T-cell (primary cell): ENCODE data around the gene DMXL1. TPM values are rescaled to one million over a fixed set of nuclear protein-coding genes. Genes with fewer than 3 reads are reported as not detected.
"Not testable (repeated sequence)": the region's sequence is repeated elsewhere in the genome, so short reads cannot be mapped to it uniquely, and the experiment has no call there.

Experiments used
- ATAC-seq, 4 experiments: fragments of 200-7000 bp in 3 of 4; fragments of 150-1000 bp in 1 of 4; cut with Tn5 transposase; replicated peaks in 1 of 4; 1 replicate in 3 of 4; 2 replicates in 1 of 4; pipeline ENCODE4 v1.10.0; 2021; ENCODE audit warnings: moderate library complexity in 3 of 4, mild to moderate bottlenecking in 2 of 4, moderate number of reproducible peaks in 1 of 4
- CTCF ChIA-PET, 2 donors: fragments of 300-600 bp; sonication (Branson Sonifier 250); formaldehyde crosslinking; loops; one replicate each; lab custom pipeline; 2022; ENCODE audit warnings: antibody characterized with exemption in 2 of 2; lab: Charles Lee
- POLR2A ChIA-PET, 2 donors: fragments of 300-600 bp; sonication (Branson Sonifier 250); formaldehyde crosslinking; loops; one replicate each; lab custom pipeline; 2022; ENCODE audit warnings: antibody characterized with exemption in 2 of 2; lab: Charles Lee
- DNase-seq, 35 experiments: peaks; one replicate each; pipeline versions ENCODE4 v3.0.0 to v3.0.0-alpha.2; 2013 to 2023
- H3K27ac ChIP-seq: one replicate; pipeline ENCODE4 v1.5.1; 2013; ENCODE audit warnings: low read length
- H3K27me3 ChIP-seq, 2 experiments: replicated peaks in 1 of 2; 1 replicate in 1 of 2; 2 replicates in 1 of 2; pipeline versions ENCODE4 v1.6.1 to v1.7.0; 2013; ENCODE audit warnings: low read length in 1 of 2, mixed read lengths in 1 of 2; ENCODE audit not compliant: control insufficient read depth in 2 of 2, insufficient read depth in 2 of 2; ENCODE audit errors: extremely low read depth in 1 of 2
- H3K36me3 ChIP-seq, 2 donors: 1 replicate in 1 of 2; 2 replicates in 1 of 2; pipeline versions ENCODE4 v1.6.1 to v1.7.0; 2013; ENCODE audit warnings: low read length in 1 of 2; ENCODE audit not compliant: control insufficient read depth in 2 of 2, insufficient read depth in 1 of 2; ENCODE audit errors: extremely low read depth in 1 of 2
- H3K4me1 ChIP-seq, 2 experiments: 1 replicate in 1 of 2; 2 replicates in 1 of 2; pipeline versions ENCODE4 v1.6.1 to v1.7.0; 2013; ENCODE audit warnings: low read length in 2 of 2, mixed read lengths in 1 of 2; ENCODE audit not compliant: insufficient read depth in 2 of 2, control insufficient read depth in 1 of 2; ENCODE audit errors: extremely low read depth in 1 of 2
- H3K4me3 ChIP-seq, 2 donors: 1 replicate in 1 of 2; 2 replicates in 1 of 2; pipeline versions ENCODE4 v1.5.1 to v1.7.0; 2013; ENCODE audit warnings: mild to moderate bottlenecking in 2 of 2, low read length in 1 of 2, moderate library complexity in 1 of 2; ENCODE audit not compliant: control insufficient read depth in 1 of 2; ENCODE audit errors: extremely low read depth in 1 of 2
- H3K9me3 ChIP-seq: 2 replicates; pipeline ENCODE4 v1.7.0; 2013
- H3K27ac Mint-ChIP-seq, 2 donors: one replicate each; pipeline ENCODE4 v1.8.0; 2020 to 2021; ENCODE audit warnings: mild to moderate bottlenecking in 2 of 2, mixed read lengths in 2 of 2
- H3K27me3 Mint-ChIP-seq, 2 donors: one replicate each; pipeline ENCODE4 v1.8.0; 2021 to 2022; ENCODE audit warnings: mixed read lengths in 2 of 2
- H3K36me3 Mint-ChIP-seq: one replicate; pipeline ENCODE4 v1.8.0; 2021; ENCODE audit warnings: mixed read lengths
- H3K4me1 Mint-ChIP-seq, 3 donors: one replicate each; pipeline ENCODE4 v1.8.0; 2020 to 2022; ENCODE audit warnings: mixed read lengths in 3 of 3, mild to moderate bottlenecking in 1 of 3
- H3K4me3 Mint-ChIP-seq, 3 donors: one replicate each; pipeline ENCODE4 v1.8.0; 2020 to 2022; ENCODE audit warnings: mild to moderate bottlenecking in 3 of 3, mixed read lengths in 3 of 3, moderate library complexity in 3 of 3
- H3K9me3 Mint-ChIP-seq, 3 donors: one replicate each; pipeline ENCODE4 v1.8.0; 2020 to 2022; ENCODE audit warnings: mixed read lengths in 3 of 3
- WGBS: methylation state at CpG from one replicate; pipeline ENCODE4 v1.1.5; 2013; ENCODE audit warnings: missing lambda C conversion rate; ENCODE audit not compliant: insufficient coverage; 5-methylcytosine and 5-hydroxymethylcytosine counted together
- total RNA-seq, 35 experiments: library from RNA in 6 of 35; stranded (reverse) in 6 of 35; fragments of 120-200 nt in 1 of 35; gene quantifications; one replicate each; pipeline versions ENCODE4 v1.2.1 to v1.2.4 and lab custom pipeline; 2013 to 2026

The DMXL1 gene
- total RNA-seq, 5 donors from 2014 or later (not counting 1 experiment from before 2014, with no cell fraction given) = 25.8 to 37.2 (median 28.2) TPM

DNA sequence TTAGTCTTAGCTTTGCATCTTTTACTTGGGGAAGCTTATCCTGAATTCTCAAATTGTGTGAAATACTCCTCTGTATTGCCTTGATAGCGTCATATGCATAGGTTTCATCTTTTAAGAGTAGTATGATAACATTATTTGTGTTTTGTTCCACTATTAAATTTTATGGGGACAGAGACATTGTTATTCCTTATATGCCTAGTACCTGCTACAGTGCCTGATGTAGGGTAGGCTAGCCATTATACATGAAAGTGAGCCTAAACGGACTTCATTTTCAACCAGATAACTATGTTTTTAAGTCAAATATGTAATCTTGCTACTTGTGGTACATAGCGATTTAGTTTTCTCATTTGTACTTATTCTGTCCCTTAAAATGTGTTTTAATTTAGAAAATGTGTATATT is 105.9 kb downstream of the DMXL1 start:
- Histone ChIP-seq H3K36me3 (peaks cover 0 to 5% of the 10 kb centered on the region in 2 donors), H3K4me1 (no peaks in the 10 kb centered on the region), H3K27ac (no peak overlapping the region), H3K9me3 (no peaks in the 10 kb centered on the region), H3K4me3 (no peak overlapping the region), H3K27me3 (no peaks in the 10 kb centered on the region)
- DNase-seq (no peak), ATAC-seq (no peak)
- peaks cover 3 to 11% (median 6%) of the 10 kb centered on the region in 3 donors for H3K4me1 Mint-ChIP-seq
- no peak overlapping the region for H3K27ac Mint-ChIP-seq
- ChIA-PET POLR2A (interaction anchor here in 1 of 2 donors (0.6 kb wide), 1 partner anchor 115 kb away, joined by 3 read pairs; no protein-coding TSS in a partner anchor), CTCF (interaction anchor here in 1 of 2 donors (0.8 kb wide), 1 partner anchor 138 kb away, joined by 3 read pairs; no protein-coding TSS in a partner anchor)
- no peak overlapping the region for H3K4me3 Mint-ChIP-seq
- no peaks in the 10 kb centered on the region for H3K27me3 Mint-ChIP-seq
- no peaks in the 10 kb centered on the region for H3K9me3 Mint-ChIP-seq
- no CpG with 5 or more reads among the region's 3 CpGs for WGBS
- peaks cover 49% of the 10 kb centered on the region for H3K36me3 Mint-ChIP-seq

DNA sequence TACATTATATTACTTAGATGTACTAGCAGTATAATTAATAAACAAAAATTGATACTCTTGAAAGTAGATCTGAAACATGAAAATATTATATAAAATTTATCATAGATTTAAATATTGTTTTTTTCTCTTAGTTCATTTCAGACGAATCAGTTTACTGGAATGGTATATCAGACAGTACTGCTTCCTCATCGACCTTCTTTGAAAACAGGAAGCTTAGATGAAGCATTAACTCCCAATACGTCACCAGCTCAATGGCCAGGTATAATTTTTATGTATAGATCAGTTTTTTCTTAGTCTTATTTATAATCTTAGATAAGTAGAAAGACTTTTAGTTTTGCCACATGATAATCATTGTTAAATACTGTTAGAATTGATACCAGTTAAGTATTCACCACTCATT is 106.3 kb downstream of the DMXL1 start:
- H3K36me3 Mint-ChIP-seq = peaks cover 47% of the 10 kb centered on the region
- DNase-seq (no peak), ATAC-seq (no peak)
- no CpG with 5 or more reads among the region's 3 CpGs for WGBS
- Histone ChIP-seq H3K4me1 (no peaks in the 10 kb centered on the region), H3K27ac (no peak overlapping the region), H3K36me3 (peaks cover 0 to 5% of the 10 kb centered on the region in 2 donors), H3K4me3 (no peak overlapping the region), H3K9me3 (no peaks in the 10 kb centered on the region), H3K27me3 (no peaks in the 10 kb centered on the region)
- peaks cover 3 to 11% (median 6%) of the 10 kb centered on the region in 3 donors for H3K4me1 Mint-ChIP-seq
- no peaks in the 10 kb centered on the region for H3K9me3 Mint-ChIP-seq
- H3K4me3 Mint-ChIP-seq = no peak overlapping the region
- POLR2A ChIA-PET = interaction anchor here in 1 of 2 donors (0.5 kb wide), 1 partner anchor 34 kb away, joined by 4 read pairs; no protein-coding TSS in a partner anchor
- CTCF ChIA-PET = no interaction called here
- H3K27me3 Mint-ChIP-seq = no peaks in the 10 kb centered on the region
- H3K27ac Mint-ChIP-seq = no peak overlapping the region

DNA sequence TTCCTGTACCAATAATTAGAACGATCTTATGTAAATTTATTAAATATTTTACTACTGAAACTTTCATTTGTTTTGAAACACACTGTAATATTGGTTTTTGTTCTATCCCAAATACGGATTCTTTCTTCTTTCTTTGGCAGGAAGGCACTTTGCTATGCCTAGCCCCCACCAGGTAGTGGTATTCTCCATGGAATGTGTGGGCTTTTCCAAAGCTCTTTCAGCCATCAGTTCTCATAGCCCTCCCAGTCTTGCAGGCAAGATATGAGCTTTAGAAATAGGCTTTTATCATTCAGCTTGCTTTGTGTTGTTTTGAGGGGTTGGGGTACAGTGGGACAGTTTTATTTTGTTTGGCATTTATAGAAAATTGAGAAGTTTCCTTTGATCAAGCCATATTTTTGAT is 107.5 kb downstream of the DMXL1 start:
- ATAC-seq (no peak), DNase-seq (no peak)
- H3K27ac ChIP-seq = no peak overlapping the region
- Mint-ChIP-seq H3K9me3 (no peaks in the 10 kb centered on the region), H3K4me1 (peaks cover 3 to 11% (median 6%) of the 10 kb centered on the region in 3 donors), H3K27me3 (no peaks in the 10 kb centered on the region), H3K4me3 (no peak overlapping the region), H3K27ac (no peak overlapping the region), H3K36me3 (peaks cover 39% of the 10 kb centered on the region)
- CTCF ChIA-PET = interaction anchor here (0.6 kb wide), 2 partner anchors 63 to 234 kb away, joined by 3 to 4 read pairs; no protein-coding TSS in a partner anchor
- H3K4me1 ChIP-seq = no peaks in the 10 kb centered on the region
- POLR2A ChIA-PET = interaction anchor here in 1 of 2 donors (0.5 kb wide), 1 partner anchor 10 kb away, joined by 3 read pairs; no protein-coding TSS in a partner anchor
- no peaks in the 10 kb centered on the region for H3K27me3 ChIP-seq
- no peak overlapping the region for H3K4me3 ChIP-seq
- H3K9me3 ChIP-seq = no peaks in the 10 kb centered on the region
- WGBS = no CpG with 5 or more reads among the region's 2 CpGs
- peaks cover 0 to 5% of the 10 kb centered on the region in 2 donors for H3K36me3 ChIP-seq

GRCh38 chr5:119179857-119180641 is 109.2 kb downstream of the DMXL1 start:
- DNase-seq = no peak
- H3K27me3 ChIP-seq = no peaks in the 10 kb centered on the region
- H3K27ac Mint-ChIP-seq = no peak overlapping the region
- ATAC-seq = no peak
- H3K4me1 Mint-ChIP-seq = peaks cover 0 to 5% (median 2%) of the 10 kb centered on the region in 3 donors
- no peak overlapping the region for H3K27ac ChIP-seq
- H3K4me3 ChIP-seq = no peak overlapping the region
- WGBS = no CpG with 5 or more reads among the region's 1 CpG
- H3K36me3 Mint-ChIP-seq = peaks cover 33% of the 10 kb centered on the region
- H3K9me3 Mint-ChIP-seq = no peaks in the 10 kb centered on the region
- peaks cover 0 to 5% of the 10 kb centered on the region in 2 donors for H3K36me3 ChIP-seq
- H3K27me3 Mint-ChIP-seq = no peaks in the 10 kb centered on the region
- H3K4me3 Mint-ChIP-seq = no peak overlapping the region
- ChIA-PET POLR2A (interaction anchor here in 1 of 2 donors (0.6 kb wide), 1 partner anchor 230 kb away, joined by 6 read pairs; no protein-coding TSS in a partner anchor), CTCF (interaction anchor here in 1 of 2 donors (0.6 kb wide), 1 partner anchor 31 kb away, joined by 4 read pairs; no protein-coding TSS in a partner anchor)
- no peaks in the 10 kb centered on the region for H3K4me1 ChIP-seq
- H3K9me3 ChIP-seq = no peaks in the 10 kb centered on the region

GRCh38 chr5:119185512-119185911 is 114.6 kb downstream of the DMXL1 start:
- H3K27ac Mint-ChIP-seq, H3K27me3 ChIP-seq, ATAC-seq, H3K27me3 Mint-ChIP-seq, CTCF ChIA-PET, DNase-seq, H3K36me3 ChIP-seq, H3K9me3 ChIP-seq, H3K27ac ChIP-seq, H3K4me3 Mint-ChIP-seq, H3K4me3 ChIP-seq, H3K9me3 Mint-ChIP-seq: not testable (repeated sequence)
- Mint-ChIP-seq H3K36me3 (peaks cover 18% of the 10 kb centered on the region), H3K4me1 (peaks cover 17 to 25% (median 23%) of the 10 kb centered on the region in 3 donors)
- 80% methylated on average over 1 of the region's 2 CpGs for WGBS
- peaks cover 10 to 11% of the 10 kb centered on the region in 2 experiments for H3K4me1 ChIP-seq
- POLR2A ChIA-PET = interaction anchor here in 1 of 2 donors (1.1 kb wide), 1 partner anchor 172 kb away, joined by 3 read pairs; no protein-coding TSS in a partner anchor

DNA sequence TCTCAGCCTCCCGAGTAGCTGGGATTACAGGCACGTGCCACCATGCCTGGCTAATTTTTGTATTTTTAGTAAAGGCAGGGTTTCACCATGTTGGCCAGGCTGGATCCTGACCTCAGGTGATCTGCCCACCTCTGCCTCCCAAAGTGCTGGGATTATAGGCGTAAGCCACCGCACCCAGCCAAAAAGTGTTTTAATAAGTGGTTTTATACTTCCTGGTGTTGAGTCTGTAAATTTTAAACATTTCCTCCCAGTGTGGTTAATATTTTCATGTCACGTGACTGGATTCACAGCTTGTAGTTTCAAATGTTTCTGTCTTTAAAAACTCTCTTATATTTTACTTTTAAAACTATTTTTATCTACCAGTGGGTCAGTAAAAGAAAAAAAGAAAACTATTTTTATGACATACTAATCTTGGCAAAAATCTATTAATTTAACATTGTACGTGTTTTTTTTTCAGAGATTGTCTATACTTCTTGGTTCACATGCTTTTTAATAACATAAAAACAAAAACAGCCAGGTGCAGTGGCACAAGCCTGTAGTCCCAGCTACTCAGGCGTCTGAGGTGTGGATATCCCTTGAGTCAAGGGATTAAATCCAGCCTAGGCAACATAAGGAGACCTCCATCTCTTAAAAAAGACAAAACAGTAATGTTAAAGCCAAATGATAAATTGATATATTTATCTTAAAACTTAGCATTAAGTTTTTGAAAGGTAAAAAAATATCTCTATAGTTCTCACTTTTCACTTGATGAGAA is 117.1 kb downstream of the DMXL1 start:
- Mint-ChIP-seq H3K36me3 (peaks cover 14% of the 10 kb centered on the region), H3K4me3 (peak overlapping the region; percentile 21 to 55 (median 50)), H3K27me3 (no peaks in the 10 kb centered on the region), H3K4me1 (peaks cover 13 to 25% (median 23%) of the 10 kb centered on the region in 3 donors), H3K9me3 (no peaks in the 10 kb centered on the region), H3K27ac (peak overlapping the region; percentile 80)
- ChIA-PET POLR2A (no interaction called here), CTCF (interaction anchor here in 1 of 2 donors (0.7 to 1.2 kb wide), 2 partner anchors 166 to 224 kb away, joined by 3 read pairs; no protein-coding TSS in a partner anchor)
- WGBS = 0% methylated on average over 2 of the region's 7 CpGs
- Histone ChIP-seq H3K36me3 (peaks cover 0 to 6% of the 10 kb centered on the region in 2 donors), H3K4me1 (peaks cover 10 to 11% of the 10 kb centered on the region in 2 experiments), H3K27me3 (no peaks in the 10 kb centered on the region), H3K9me3 (no peaks in the 10 kb centered on the region), H3K27ac (peak overlapping the region; percentile 52), H3K4me3 (peak overlapping the region in 1 of 2 donors; percentile 14)
- peak in 3 of 4 experiments; percentile 27 to 63 (median 39) for ATAC-seq
- DNase-seq = peak in 9 of 35 experiments; percentile 0 to 54 (median 4)
